GM12878 (cell line): ENCODE measurements around the gene RBM8A. TPM values are rescaled to one million over a fixed set of nuclear protein-coding genes. Genes with fewer than 3 reads are reported as not detected.
A peak's percentile ranks its signal among the peaks of the same experiment; 100 is the strongest.

Experiments
- BRCA1 ChIP-seq: IDR thresholded peaks from 2 replicates; pipeline ENCODE4 v1.6.1; 2011; ENCODE audit warnings: low read depth, low read length, improper control_type of control experiment
- CHD2 ChIP-seq: IDR thresholded peaks from 2 replicates; pipeline ENCODE4 v1.6.1; 2011; ENCODE audit warnings: low read depth, low read length, improper control_type of control experiment, borderline replicate concordance
- EGR1 ChIP-seq, 2 experiments: IDR thresholded peaks; 1 replicate in 1 of 2; 2 replicates in 1 of 2; pipeline ENCODE4 v1.6.1; 2011 to 2012; ENCODE audit warnings: low read depth in 2 of 2, low read length in 2 of 2, borderline replicate concordance in 1 of 2, mild to moderate bottlenecking in 1 of 2, moderate library complexity in 1 of 2
- HDAC6 ChIP-seq: fragments of 200-600 bp; sonication (generic); IDR thresholded peaks from one replicate; pipeline ENCODE4 v1.8.0; 2017; ENCODE audit warnings: antibody characterized with exemption; ENCODE audit not compliant: unreplicated experiment
- MEF2A ChIP-seq: IDR thresholded peaks from 2 replicates; pipeline ENCODE4 v1.6.1; 2011; ENCODE audit warnings: low read depth, mild to moderate bottlenecking, low read length, moderate library complexity; ENCODE audit not compliant: insufficient read depth
- MEF2B ChIP-seq: fragments of 450-650 bp; IDR thresholded peaks from 2 replicates; pipeline ENCODE4 v1.6.1; 2018; ENCODE audit warnings: mild to moderate bottlenecking, moderate library complexity; ENCODE audit not compliant: partially characterized antibody, poor library complexity, severe bottlenecking
- MYC ChIP-seq: IDR thresholded peaks from 2 replicates; pipeline ENCODE4 v1.6.1; 2011; ENCODE audit warnings: mild to moderate bottlenecking, low read length, moderate library complexity, inconsistent platforms; ENCODE audit not compliant: insufficient read depth, insufficient replicate concordance, insufficient read length, severe bottlenecking
- NBN ChIP-seq: fragments of 450-650 bp; IDR thresholded peaks from 2 replicates; pipeline ENCODE4 v1.6.1; 2016
- NFYB ChIP-seq: IDR thresholded peaks from 2 replicates; pipeline ENCODE4 v1.6.1; 2011; ENCODE audit warnings: low read depth, mild to moderate bottlenecking, low read length, improper control_type of control experiment, moderate library complexity; ENCODE audit not compliant: insufficient read depth
- PBX3 ChIP-seq: IDR thresholded peaks from 2 replicates; pipeline ENCODE4 v1.6.1; 2011; ENCODE audit warnings: mild to moderate bottlenecking, low read depth, low read length, moderate library complexity; ENCODE audit not compliant: insufficient replicate concordance
- RELA ChIP-seq: fragments of 450-650 bp; IDR thresholded peaks from 2 replicates; pipeline ENCODE4 v1.8.0; 2014; ENCODE audit warnings: borderline replicate concordance; ENCODE audit not compliant: partially characterized antibody
- SMARCA5 ChIP-seq: fragments of 450-650 bp; IDR thresholded peaks from 2 replicates; pipeline ENCODE4 v1.6.1; 2017; ENCODE audit warnings: mild to moderate bottlenecking
- SP1 ChIP-seq: IDR thresholded peaks from one replicate; pipeline ENCODE4 v1.6.1; 2011; ENCODE audit warnings: low read depth, low read length
- SRF ChIP-seq, 2 experiments: IDR thresholded peaks; 2 replicates each; pipeline ENCODE4 v1.6.1; 2011; ENCODE audit warnings: low read depth in 2 of 2, low read length in 2 of 2, mild to moderate bottlenecking in 1 of 2, moderate library complexity in 1 of 2
- TCF3 ChIP-seq: IDR thresholded peaks from 2 replicates; pipeline ENCODE4 v1.6.1; 2012; ENCODE audit warnings: low read depth, mild to moderate bottlenecking, low read length, borderline replicate concordance; ENCODE audit not compliant: insufficient read depth
- TCF7 ChIP-seq: IDR thresholded peaks from 2 replicates; pipeline ENCODE4 v1.6.1; 2014; ENCODE audit warnings: antibody characterized with exemption, borderline replicate concordance
- ZBTB33 ChIP-seq: fragments of 450-650 bp; IDR thresholded peaks from 2 replicates; pipeline ENCODE4 v1.6.1; 2017; ENCODE audit warnings: mild to moderate bottlenecking
- ZNF217 ChIP-seq: fragments of 450-650 bp; IDR thresholded peaks from 2 replicates; pipeline ENCODE4 v1.6.1; 2017; ENCODE audit warnings: antibody characterized with exemption, mild to moderate bottlenecking
- ZZZ3 ChIP-seq: IDR thresholded peaks from 2 replicates; pipeline ENCODE4 v1.6.1; 2011; ENCODE audit warnings: low read depth; ENCODE audit not compliant: control insufficient read depth, insufficient read length
- polyA plus RNA-seq, 11 experiments: library from polyadenylated mRNA; depleted of rRNA in 4 of 11; unstranded in 6 of 11; stranded (reverse) in 5 of 11; fragments of >200 nt; fragmentation: Nextera tagmentation in 4 of 11; fragmentation: Illumina TruSeq in 1 of 11; extraction: Ambion mirVana in 4 of 11; extraction: Trizol in 1 of 11; gene quantifications; 1 replicate in 1 of 11; 2 replicates in 10 of 11; pipeline versions ENCODE4 v1.2.1 to v1.2.3, GENCODE V29; 2011 to 2016; ENCODE audit warnings: inconsistent platforms in 2 of 11, missing spikeins in 2 of 11, low read depth in 1 of 11
- total RNA-seq, 4 experiments: library from RNA; depleted of rRNA in 3 of 4; stranded (reverse); fragments of >200 nt in 3 of 4; fragmentation: Illumina TruSeq in 1 of 4; extraction: Trizol in 1 of 4; gene quantifications; 2 replicates each; pipeline versions ENCODE4 v1.2.1 to v1.2.3, GENCODE V29; 2013 to 2021
- TF ChIP-seq, protein P1 (sequence below): IDR thresholded peaks from 2 replicates; pipeline ENCODE4 v1.6.1; 2012; ENCODE audit warnings: low read depth, low read length, improper control_type of control experiment
- TF ChIP-seq, protein P2 (sequence below): fragments of 450-650 bp; IDR thresholded peaks from 2 replicates; pipeline ENCODE4 v1.6.1; 2017; ENCODE audit warnings: antibody characterized with exemption, mild to moderate bottlenecking, moderate library complexity

RBM8A gene
- total and polyA plus RNA-seq, 10 of the 15 experiments (the other 5 are each of a cell fraction or from before 2014, with no cell fraction given), result 110 to 1,248 (median 248) TPM

GRCh38 chr1:145927063-145927886, at the start of gene RBM8A (continued):
- TF ChIP-seq SP1 (peak; percentile 82), SRF (IDR thresholded peaks at IDR 0.05; ENCODE audit: low read depth in 2 of 2, low read length in 2 of 2) (no peak; a peak in 1 of 4 replicates), HDAC6 (no peak), TCF7 (no peak; the same call in 1 of the 2 replicates), NBN (peak; percentile 98), SMARCA5 (peak; percentile 62; the same call in 1 of the 2 replicates), MEF2B (peak; percentile 40), RELA (no peak), TCF3 (no peak), MYC (no peak), MEF2A (no peak), ZNF217 (no peak), EGR1 (IDR thresholded peaks at IDR 0.05; ENCODE audit: borderline replicate concordance in 1 of 2, low read depth in 2 of 2, low read length in 2 of 2) (0 out of 3 replicates have a peak, but pooled peaks of 1 of the 2 experiments have one; percentile 27), NFYB (peak; percentile 66; the same call in 1 of the 2 replicates), ZBTB33 (no peak), CHD2 (peak; percentile 90), BRCA1 (no peak), ZZZ3 (no peak), PBX3 (no peak)
- TF ChIP-seq, protein P1, sequence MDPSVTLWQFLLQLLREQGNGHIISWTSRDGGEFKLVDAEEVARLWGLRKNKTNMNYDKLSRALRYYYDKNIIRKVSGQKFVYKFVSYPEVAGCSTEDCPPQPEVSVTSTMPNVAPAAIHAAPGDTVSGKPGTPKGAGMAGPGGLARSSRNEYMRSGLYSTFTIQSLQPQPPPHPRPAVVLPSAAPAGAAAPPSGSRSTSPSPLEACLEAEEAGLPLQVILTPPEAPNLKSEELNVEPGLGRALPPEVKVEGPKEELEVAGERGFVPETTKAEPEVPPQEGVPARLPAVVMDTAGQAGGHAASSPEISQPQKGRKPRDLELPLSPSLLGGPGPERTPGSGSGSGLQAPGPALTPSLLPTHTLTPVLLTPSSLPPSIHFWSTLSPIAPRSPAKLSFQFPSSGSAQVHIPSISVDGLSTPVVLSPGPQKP, result peak; percentile 73
- TF ChIP-seq, protein P2, sequence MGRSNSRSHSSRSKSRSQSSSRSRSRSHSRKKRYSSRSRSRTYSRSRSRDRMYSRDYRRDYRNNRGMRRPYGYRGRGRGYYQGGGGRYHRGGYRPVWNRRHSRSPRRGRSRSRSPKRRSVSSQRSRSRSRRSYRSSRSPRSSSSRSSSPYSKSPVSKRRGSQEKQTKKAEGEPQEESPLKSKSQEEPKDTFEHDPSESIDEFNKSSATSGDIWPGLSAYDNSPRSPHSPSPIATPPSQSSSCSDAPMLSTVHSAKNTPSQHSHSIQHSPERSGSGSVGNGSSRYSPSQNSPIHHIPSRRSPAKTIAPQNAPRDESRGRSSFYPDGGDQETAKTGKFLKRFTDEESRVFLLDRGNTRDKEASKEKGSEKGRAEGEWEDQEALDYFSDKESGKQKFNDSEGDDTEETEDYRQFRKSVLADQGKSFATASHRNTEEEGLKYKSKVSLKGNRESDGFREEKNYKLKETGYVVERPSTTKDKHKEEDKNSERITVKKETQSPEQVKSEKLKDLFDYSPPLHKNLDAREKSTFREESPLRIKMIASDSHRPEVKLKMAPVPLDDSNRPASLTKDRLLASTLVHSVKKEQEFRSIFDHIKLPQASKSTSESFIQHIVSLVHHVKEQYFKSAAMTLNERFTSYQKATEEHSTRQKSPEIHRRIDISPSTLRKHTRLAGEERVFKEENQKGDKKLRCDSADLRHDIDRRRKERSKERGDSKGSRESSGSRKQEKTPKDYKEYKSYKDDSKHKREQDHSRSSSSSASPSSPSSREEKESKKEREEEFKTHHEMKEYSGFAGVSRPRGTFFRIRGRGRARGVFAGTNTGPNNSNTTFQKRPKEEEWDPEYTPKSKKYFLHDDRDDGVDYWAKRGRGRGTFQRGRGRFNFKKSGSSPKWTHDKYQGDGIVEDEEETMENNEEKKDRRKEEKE, result no peak
